GM20000 (cell line): ENCODE results near the gene SUSD6.

Experiments used
- DNase-seq: peaks from one replicate; pipeline ENCODE4 v3.0.0; 2012; ENCODE audit warnings: low spot score
- CTCF ChIP-seq: IDR thresholded peaks from 2 replicates; pipeline ENCODE4 v1.5.1; 2012; ENCODE audit warnings: mild to moderate bottlenecking, control low read depth; ENCODE audit errors: extremely low read depth, missing control alignments

SUSD6 gene

GRCh38 chr14:69703047-69704039, 91.9 kb downstream of the SUSD6 start:
- TF ChIP-seq CTCF: no peak
- no peak for DNase-seq

- TF ChIP-seq CTCF: no peak
- DNase-seq: no peak
Observed at GRCh38 chr14:69704319-69704718, 92.9 kb downstream of the SUSD6 start.

GRCh38 chr14:69705706-69706105, 94.3 kb downstream of the SUSD6 start:
- no peak for TF ChIP-seq CTCF
- DNase-seq: no peak

DNA sequence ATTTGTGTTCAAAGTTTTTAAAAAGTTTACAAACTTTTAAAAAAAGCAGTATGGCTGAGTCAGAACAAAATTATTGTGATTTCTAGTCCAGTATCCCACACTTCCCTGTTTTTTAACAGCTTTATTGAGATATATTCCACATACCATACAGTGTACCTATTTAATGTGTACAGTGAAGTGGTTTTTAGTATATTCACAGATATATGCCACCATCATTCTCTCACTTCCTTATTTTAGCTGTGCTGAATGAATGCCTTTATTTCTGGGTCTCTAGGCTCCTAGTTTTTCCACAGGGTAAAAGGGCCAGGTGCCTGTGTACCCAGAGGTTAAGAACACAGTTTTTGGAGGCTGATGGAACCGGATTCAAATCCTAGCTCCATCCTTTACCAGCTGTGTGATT, 96.7 kb downstream of the SUSD6 start:
- TF ChIP-seq CTCF: no peak
- no peak for DNase-seq

- DNase-seq: no peak
- no peak for TF ChIP-seq CTCF
Observed at GRCh38 chr14:69708586-69709560, 97.5 kb downstream of the SUSD6 start.

- no peak for DNase-seq
- TF ChIP-seq CTCF: no peak
Observed at GRCh38 chr14:69710378-69710777, 99.0 kb downstream of the SUSD6 start.
